Measurements from ENCODE around the gene ACOXL. TPM values are rescaled to one million over a fixed set of nuclear protein-coding genes. Genes with fewer than 3 reads are reported as not detected.

Gene ACOXL
- total and polyA plus RNA-seq, 9 of the 15 experiments (the other 6 are each of a cell fraction or from before 2014, with no cell fraction given) = 0.31 to 0.56 TPM; not detected in 7

DNA sequence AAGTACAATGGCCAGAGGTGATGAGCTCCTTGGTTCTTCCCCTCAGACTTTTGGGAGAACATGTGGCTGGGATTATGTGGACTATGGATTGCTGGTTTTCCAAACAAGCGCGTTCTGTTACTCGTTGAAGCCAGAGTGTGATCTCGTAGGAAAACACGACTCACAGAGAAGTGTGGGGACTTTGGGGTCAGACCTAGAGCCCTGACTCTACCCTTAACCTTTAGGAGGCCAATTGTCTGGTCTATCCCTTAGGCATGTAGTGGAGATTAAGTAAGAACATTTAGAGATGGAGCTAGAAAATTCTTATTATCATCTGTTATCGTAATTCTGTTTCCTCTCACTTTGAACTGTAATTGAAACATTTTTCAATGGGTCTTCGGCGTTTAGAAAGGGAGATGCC is 424.2 kb downstream of the ACOXL start (continued):
- TF ChIP-seq ZNF431 (CRISPR knock-in tag; IDR thresholded peaks at IDR 0.05) = no peak

DNA sequence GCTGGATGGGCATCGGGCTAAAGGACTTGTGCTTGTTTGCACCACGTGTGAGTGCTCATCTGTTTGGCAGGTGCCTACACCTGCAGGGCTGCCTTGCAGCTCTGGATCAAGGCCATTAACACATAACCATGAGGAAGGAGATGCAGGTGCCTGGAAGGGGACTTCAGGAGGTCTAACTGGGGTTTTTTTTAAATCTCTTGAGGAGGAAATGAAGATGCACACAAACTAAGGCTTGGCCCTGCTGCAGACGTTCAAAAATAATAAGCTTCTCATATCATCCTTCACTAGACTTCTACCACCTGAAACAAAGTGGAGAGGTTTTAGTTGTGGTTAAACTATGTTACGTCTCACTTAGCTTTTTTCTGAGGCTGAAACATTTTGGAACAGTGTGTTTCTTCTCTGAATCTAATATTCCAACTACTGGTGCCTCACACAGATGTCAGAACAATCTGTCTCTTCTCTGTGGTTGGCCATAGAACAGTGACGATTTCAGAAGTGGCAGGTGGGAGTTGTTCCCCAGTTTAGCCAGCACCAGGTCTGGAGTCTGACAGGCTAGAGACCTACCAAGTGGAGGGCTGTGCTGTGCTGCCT is 424.8 kb downstream of the ACOXL start:
- Histone ChIP-seq H4K20me1 (replicated peaks; ENCODE audit: control insufficient read depth, insufficient read depth, low read length) (peaks cover 26% of the 10 kb centered on the region), H3K79me2 (ENCODE audit: control insufficient read depth, insufficient read depth, low read length) (no peaks in the 10 kb centered on the region), H3K36me3 (ENCODE audit: control insufficient read depth, insufficient read depth, low read length) (peaks cover 73% of the 10 kb centered on the region; the same call in 1 of the 3 replicates), H3K9ac (ENCODE audit: insufficient read depth in 1 of 2, low read depth in 2 of 2, low read length in 2 of 2) (no peak overlapping the region), H3K27me3 (ENCODE audit: control insufficient read depth in 2 of 2, insufficient read depth in 2 of 2, low read length in 2 of 2) (no peaks in the 10 kb centered on the region), H3K27ac (ENCODE audit: extremely low read depth, low read depth, low read length) (no peak overlapping the region), H3K9me3 (replicated peaks; ENCODE audit: control insufficient read depth, insufficient read depth, low read depth, low read length) (no peaks in the 10 kb centered on the region), H3K4me1 (replicated peaks in 1 of 2; ENCODE audit: control insufficient read depth in 2 of 2, insufficient read depth in 2 of 2, low read length in 2 of 2) (no peaks in the 10 kb centered on the region), H3K4me2 (ENCODE audit: insufficient read depth, low read length) (no peak overlapping the region), H3K9me1 (ENCODE audit: control insufficient read depth, insufficient read depth, low read length) (no peaks in the 10 kb centered on the region), H2AFZ (ENCODE audit: low read depth, low read length) (no peak overlapping the region), H3K4me3 (no peak overlapping the region)
- in situ Hi-C loops (cut with MboI) = no loop called here
- CTCF ChIA-PET (ENCODE audit: low intra/inter-chr PET ratio) = no interaction called here
- DNase-seq (ENCODE audit: extremely low read depth in 1 of 4, low spot score in 3 of 4) (no peak), ATAC-seq (no peak), FAIRE-seq (no peak)
- TF ChIP-seq ZNF699 (CRISPR knock-in tag; IDR thresholded peaks at IDR 0.05; ENCODE audit: insufficient replicate concordance) = no peak
- no peak for TF ChIP-seq ZNF3 (CRISPR knock-in tag; IDR thresholded peaks at IDR 0.05)
- TF ChIP-seq MLX (CRISPR knock-in tag; conservative IDR thresholded peaks at IDR 0.05) = no peak
- TF ChIP-seq ZNF655 (CRISPR knock-in tag; IDR thresholded peaks at IDR 0.05) = no peak
- no peak for TF ChIP-seq POLR2AphosphoS2 (IDR thresholded peaks at IDR 0.05; ENCODE audit: low read length)
- TF ChIP-seq ZNF436 (CRISPR knock-in tag; IDR thresholded peaks at IDR 0.05) = no peak
- no peak for TF ChIP-seq PREB (CRISPR knock-in tag; IDR thresholded peaks at IDR 0.05)
- no peak for TF ChIP-seq MAFK (IDR thresholded peaks at IDR 0.05; ENCODE audit: low read length)
- no peak for TF ChIP-seq TSHZ1 (CRISPR knock-in tag; IDR thresholded peaks at IDR 0.05)
- no peak for TF ChIP-seq ZNF766 (CRISPR knock-in tag; conservative IDR thresholded peaks at IDR 0.05)
- no peak for TF ChIP-seq ZNF324 (CRISPR knock-in tag; IDR thresholded peaks at IDR 0.05)
- no TSS peak for BruUV-seq (replicated peaks)
- POLR2A ChIA-PET = interaction anchor here (1.1 to 4.4 kb wide), 2 partner anchors 9 to 11 kb away, joined by 4 to 23 read pairs; no protein-coding TSS in a partner anchor
- intact Hi-C loops (cut with micrococcal nuclease) = no loop called here
- 59% methylated on average over 5 of the region's 5 CpGs for WGBS (ENCODE audit: insufficient coverage, low coverage, missing lambda C conversion rate)

All from K562 (cell line).